SU-DHL-6 (cell line): ENCODE measurements around the gene MAG.

Source experiments
- CTCF ChIP-seq: fragments of 200-600 bp; sonication (generic); IDR thresholded peaks from one replicate; pipeline ENCODE4 v1.5.1; 2017; ENCODE audit warnings: antibody characterized with exemption, mild to moderate bottlenecking, low read length, moderate library complexity; ENCODE audit not compliant: insufficient read depth, poor library complexity, severe bottlenecking
- EZH2phosphoT487 ChIP-seq: fragments of 200-600 bp; sonication (generic), shearing (Covaris generic); conservative IDR thresholded peaks from 2 replicates; pipeline ENCODE4 v1.6.1; 2018; ENCODE audit warnings: mild to moderate bottlenecking, antibody characterized with exemption, low read length, moderate library complexity, mixed read lengths

- no peak for TF ChIP-seq CTCF
- TF ChIP-seq EZH2phosphoT487 = no peak
Measured at GRCh38 chr19:35351411-35352176, 59.6 kb downstream of the MAG start.
